COLO668 (cell line): ENCODE data around the gene POLD1.
A peak's percentile ranks its signal among the peaks of the same experiment; 100 is the strongest.

ENCODE experiments used
- DNase-seq: peaks from one replicate; lab custom pipeline; 2025; ENCODE audit not compliant: unreplicated experiment; lab: John Stamatoyannopoulos, UW

The POLD1 gene

GRCh38 chr19:50461066-50461875 lies 77.1 kb downstream of the POLD1 start:
- DNase-seq = peak; percentile 59

GRCh38 chr19:50462970-50463369 lies 78.8 kb downstream of the POLD1 start:
- DNase-seq = no peak

GRCh38 chr19:50464348-50464747 lies 80.2 kb downstream of the POLD1 start:
- no peak for DNase-seq

DNA sequence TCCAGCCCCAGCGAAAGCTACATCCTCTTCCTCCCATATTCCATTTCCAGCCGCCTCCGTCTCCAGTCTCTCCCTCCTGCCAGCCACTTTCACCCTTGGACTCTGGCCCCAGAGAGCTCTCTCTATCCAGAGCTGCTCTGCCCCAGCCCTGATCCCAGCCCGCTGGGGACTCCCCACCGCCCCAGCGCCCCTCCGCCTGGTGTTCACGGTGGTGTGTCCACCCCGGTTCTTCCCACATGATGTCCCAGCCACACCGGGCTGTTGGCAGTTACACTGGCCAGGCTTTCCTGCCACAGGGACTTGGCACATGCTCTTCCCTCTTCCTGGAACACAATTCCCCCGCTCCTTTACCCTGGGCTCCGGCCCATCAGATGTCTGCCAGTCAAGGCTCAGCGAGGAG lies 80.9 kb downstream of the POLD1 start:
- DNase-seq = no peak

- peak; percentile 74 for DNase-seq
Measured at GRCh38 chr19:50465986-50466705, 82.0 kb downstream of the POLD1 start.

DNA sequence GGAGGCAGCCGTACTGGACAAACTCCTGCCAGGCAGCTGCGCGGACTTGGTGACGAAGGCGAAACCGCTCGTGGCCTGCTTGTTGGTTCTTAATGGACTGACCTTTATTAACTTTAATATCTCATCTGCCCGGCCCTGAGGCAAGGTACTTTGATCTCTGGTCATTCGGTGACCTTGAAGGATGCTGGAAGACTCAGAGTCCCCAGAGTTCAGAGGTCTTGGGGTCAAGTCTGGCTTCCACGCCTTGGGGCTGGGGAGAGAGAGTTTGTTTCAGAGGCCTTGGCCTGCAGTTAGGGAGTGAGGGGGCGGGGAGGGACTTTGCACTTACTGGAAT lies 82.5 kb downstream of the POLD1 start:
- DNase-seq = no peak

- no peak for DNase-seq
Measured at GRCh38 chr19:50467566-50467965, 83.4 kb downstream of the POLD1 start.
